Loucy (cell line): Measurements from ENCODE around the gene P2RY8.

Experiments used
- EZH2phosphoT487 ChIP-seq: fragments of 200-600 bp; IDR thresholded peaks from 2 replicates; pipeline ENCODE4 v1.6.1; 2018; ENCODE audit warnings: antibody characterized with exemption, mild to moderate bottlenecking, moderate library complexity, borderline replicate concordance
- TF ChIP-seq, protein P1 (sequence below): fragments of 200-600 bp; sonication (generic); conservative IDR thresholded peaks from 2 replicates; pipeline ENCODE4 v1.5.1; 2014; ENCODE audit warnings: mild to moderate bottlenecking, antibody characterized with exemption, low read length

GRCh38 chrX:1584237-1585011 is 47.4 kb upstream of the P2RY8 start:
- TF ChIP-seq EZH2phosphoT487 = no peak
- TF ChIP-seq, protein P1, sequence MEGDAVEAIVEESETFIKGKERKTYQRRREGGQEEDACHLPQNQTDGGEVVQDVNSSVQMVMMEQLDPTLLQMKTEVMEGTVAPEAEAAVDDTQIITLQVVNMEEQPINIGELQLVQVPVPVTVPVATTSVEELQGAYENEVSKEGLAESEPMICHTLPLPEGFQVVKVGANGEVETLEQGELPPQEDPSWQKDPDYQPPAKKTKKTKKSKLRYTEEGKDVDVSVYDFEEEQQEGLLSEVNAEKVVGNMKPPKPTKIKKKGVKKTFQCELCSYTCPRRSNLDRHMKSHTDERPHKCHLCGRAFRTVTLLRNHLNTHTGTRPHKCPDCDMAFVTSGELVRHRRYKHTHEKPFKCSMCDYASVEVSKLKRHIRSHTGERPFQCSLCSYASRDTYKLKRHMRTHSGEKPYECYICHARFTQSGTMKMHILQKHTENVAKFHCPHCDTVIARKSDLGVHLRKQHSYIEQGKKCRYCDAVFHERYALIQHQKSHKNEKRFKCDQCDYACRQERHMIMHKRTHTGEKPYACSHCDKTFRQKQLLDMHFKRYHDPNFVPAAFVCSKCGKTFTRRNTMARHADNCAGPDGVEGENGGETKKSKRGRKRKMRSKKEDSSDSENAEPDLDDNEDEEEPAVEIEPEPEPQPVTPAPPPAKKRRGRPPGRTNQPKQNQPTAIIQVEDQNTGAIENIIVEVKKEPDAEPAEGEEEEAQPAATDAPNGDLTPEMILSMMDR = no peak
